ENCODE data around the gene DNAH1. TPM values are rescaled to one million over a fixed set of nuclear protein-coding genes. Genes with fewer than 3 reads are reported as not detected.

Gene DNAH1
- total RNA-seq, 3 donors from 2014 or later: 9.0 to 25.9 (median 10.9) TPM

- intact Hi-C loops (cut with DNase I, micrococcal nuclease): loop anchor here in 1 of 2 donors (5.0 kb wide), 2 partner anchors 109 to 339 kb away; no protein-coding TSS in a partner anchor
- Histone ChIP-seq H3K4me3 (no peak overlapping the region), H3K9me3 (no peaks in the 10 kb centered on the region), H3K4me1 (ENCODE audit: low read depth) (no peaks in the 10 kb centered on the region), H3K36me3 (ENCODE audit: low read depth) (no peaks in the 10 kb centered on the region)
- DNase-seq: peak in 1 of 3 donors; percentile 13
- no peak for ATAC-seq
- TF ChIP-seq, protein P1, sequence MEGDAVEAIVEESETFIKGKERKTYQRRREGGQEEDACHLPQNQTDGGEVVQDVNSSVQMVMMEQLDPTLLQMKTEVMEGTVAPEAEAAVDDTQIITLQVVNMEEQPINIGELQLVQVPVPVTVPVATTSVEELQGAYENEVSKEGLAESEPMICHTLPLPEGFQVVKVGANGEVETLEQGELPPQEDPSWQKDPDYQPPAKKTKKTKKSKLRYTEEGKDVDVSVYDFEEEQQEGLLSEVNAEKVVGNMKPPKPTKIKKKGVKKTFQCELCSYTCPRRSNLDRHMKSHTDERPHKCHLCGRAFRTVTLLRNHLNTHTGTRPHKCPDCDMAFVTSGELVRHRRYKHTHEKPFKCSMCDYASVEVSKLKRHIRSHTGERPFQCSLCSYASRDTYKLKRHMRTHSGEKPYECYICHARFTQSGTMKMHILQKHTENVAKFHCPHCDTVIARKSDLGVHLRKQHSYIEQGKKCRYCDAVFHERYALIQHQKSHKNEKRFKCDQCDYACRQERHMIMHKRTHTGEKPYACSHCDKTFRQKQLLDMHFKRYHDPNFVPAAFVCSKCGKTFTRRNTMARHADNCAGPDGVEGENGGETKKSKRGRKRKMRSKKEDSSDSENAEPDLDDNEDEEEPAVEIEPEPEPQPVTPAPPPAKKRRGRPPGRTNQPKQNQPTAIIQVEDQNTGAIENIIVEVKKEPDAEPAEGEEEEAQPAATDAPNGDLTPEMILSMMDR (IDR thresholded peaks at IDR 0.05): no peak
These were observed 25.0 kb downstream of the DNAH1 start for GRCh38 chr3:52341123-52341522.

- intact Hi-C loops (cut with DNase I, micrococcal nuclease): loop anchor here in 1 of 2 donors (5.0 kb wide), 2 partner anchors 112 to 342 kb away; no protein-coding TSS in a partner anchor
- H3K36me3 ChIP-seq (ENCODE audit: low read depth): no peaks in the 10 kb centered on the region
- ATAC-seq (no peak), DNase-seq (no peak)
- H3K4me3 ChIP-seq: no peak overlapping the region
- H3K9me3 ChIP-seq: no peaks in the 10 kb centered on the region
- TF ChIP-seq, protein P1 (IDR thresholded peaks at IDR 0.05): no peak
- H3K4me1 ChIP-seq (ENCODE audit: low read depth): no peaks in the 10 kb centered on the region
These were observed 28.0 kb downstream of the DNAH1 start for GRCh38 chr3:52343946-52344600.

DNA sequence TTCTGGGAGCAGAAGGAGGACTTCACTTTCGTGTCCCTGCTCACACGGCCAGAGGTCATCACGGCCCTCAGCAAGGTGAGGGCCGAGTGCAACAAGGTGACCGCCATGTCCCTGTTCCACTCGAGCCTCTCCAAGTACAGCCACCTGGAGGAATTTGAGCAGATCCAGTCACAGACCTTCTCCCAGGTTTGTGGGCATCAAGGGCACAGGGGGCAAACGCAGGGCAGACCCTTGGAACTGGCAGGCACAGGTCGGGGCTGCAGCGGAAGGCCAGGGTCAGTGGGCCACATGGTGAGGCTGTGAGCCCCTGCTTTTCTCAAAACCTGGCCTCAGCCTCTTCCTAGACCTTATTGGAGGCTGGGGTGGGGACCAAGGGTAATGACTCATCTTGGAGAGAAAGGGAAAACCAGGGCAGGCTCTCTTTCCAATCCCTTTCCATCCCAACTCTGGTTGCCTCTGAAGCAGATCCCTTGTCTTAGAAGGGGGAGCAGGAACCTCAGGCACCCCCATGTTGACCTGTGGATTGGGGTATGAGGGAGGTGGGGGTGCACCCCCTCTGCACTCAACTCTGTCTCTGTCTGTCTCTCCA lies 29.5 kb downstream of the DNAH1 start:
- TF ChIP-seq, protein P1 (IDR thresholded peaks at IDR 0.05): no peak
- no peak for ATAC-seq
- intact Hi-C loops (cut with DNase I, micrococcal nuclease): no loop called here
- no peak overlapping the region for H3K4me3 ChIP-seq
- no peaks in the 10 kb centered on the region for H3K36me3 ChIP-seq (ENCODE audit: low read depth)
- DNase-seq: no peak
- no peaks in the 10 kb centered on the region for H3K9me3 ChIP-seq
- H3K4me1 ChIP-seq (ENCODE audit: low read depth): no peaks in the 10 kb centered on the region

DNA sequence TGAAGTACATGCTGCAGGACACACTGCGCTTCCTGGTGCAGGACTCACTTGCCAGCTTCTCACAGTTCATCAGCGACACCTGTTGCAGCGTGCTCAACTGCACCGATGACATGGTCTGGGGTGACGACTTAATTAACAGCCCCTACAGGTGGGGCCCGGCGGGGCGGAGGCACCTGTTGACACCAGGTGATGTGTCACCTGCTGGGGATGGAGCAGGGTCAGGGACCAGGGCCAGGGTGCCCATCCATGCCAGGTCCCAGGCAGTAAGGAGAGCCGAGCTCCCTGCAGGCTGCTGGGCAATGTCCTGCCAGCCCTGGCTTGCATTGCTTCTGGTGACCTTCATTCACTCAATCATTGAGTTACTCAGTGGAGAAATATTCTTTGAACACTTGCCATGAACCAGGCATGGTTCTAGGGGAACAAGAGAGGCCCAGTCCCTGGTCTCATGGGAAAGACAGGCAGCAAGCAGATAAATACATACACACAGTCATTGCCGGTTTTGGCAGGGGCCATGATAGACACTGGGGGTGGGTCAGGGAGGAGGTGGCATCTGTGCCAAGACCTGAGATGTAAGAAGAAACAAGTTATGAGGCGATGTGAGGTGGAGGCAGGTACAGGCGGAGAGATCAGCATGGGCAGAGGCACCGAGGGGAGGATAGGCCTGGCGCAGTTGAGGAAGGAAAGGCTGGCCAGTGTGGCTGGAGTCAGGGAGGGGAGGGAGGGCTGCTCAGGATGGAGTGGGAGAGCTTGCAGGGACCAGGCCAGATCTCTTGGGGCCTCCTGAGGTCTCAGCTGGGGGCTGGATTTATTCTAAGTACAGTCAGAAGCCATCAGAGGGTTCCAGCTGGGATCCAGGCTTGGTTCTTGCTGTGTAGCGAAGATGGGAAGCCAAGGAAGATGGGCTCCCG lies 30.8 kb downstream of the DNAH1 start:
- no peak overlapping the region for H3K4me3 ChIP-seq
- DNase-seq (no peak), ATAC-seq (no peak)
- intact Hi-C loops (cut with DNase I, micrococcal nuclease): no loop called here
- H3K9me3 ChIP-seq: no peaks in the 10 kb centered on the region
- TF ChIP-seq, protein P1 (IDR thresholded peaks at IDR 0.05): no peak
- H3K4me1 ChIP-seq (ENCODE audit: low read depth): no peaks in the 10 kb centered on the region
- H3K36me3 ChIP-seq (ENCODE audit: low read depth): no peaks in the 10 kb centered on the region

DNA sequence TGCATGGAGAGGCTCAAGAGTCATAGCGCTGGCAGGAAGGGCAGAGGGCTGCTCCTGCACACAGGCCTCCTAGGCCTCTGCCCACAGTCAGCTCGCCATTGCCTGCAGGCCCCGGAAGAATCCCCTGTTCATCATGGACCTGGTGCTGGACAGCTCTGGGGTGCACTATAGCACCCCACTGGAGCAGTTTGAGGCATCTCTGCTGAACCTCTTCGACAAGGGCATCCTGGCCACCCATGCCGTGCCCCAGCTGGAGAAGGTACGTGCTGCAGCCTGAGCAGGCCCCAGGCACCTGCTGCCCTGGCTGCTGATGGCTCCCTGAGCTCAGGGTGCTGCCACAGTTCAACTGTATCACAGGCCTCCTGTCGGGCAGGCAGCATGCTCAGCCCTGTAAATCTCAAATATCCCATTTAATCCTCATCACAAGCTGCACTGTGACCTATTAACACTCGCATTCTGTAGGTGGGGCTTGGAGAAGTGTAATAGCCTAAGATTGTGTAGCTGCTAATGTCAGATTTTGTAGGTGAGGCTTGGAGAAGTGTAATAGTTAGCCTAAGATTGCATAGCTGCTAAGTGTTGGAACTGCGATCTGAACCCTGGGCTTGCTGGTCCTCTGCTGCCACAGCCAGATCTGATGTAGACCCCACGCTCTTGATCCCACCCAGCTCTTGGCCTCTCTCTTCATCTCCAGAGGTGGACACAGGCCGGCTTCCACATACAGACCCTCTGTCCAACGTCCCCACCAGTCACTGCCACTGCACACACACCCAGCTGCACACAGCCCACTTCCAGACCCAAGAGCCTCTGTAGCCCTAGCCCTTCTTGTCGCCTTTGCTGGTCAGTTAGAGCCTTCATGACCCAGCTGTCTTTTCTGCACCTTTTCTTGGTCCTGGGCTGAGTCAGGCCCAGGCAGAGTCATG lies 31.9 kb downstream of the DNAH1 start:
- Histone ChIP-seq H3K36me3 (ENCODE audit: low read depth) (no peaks in the 10 kb centered on the region), H3K9me3 (no peaks in the 10 kb centered on the region), H3K4me1 (ENCODE audit: low read depth) (no peaks in the 10 kb centered on the region), H3K4me3 (no peak overlapping the region)
- intact Hi-C loops (cut with DNase I, micrococcal nuclease): no loop called here
- peak in 1 of 3 donors; percentile 31 for DNase-seq
- TF ChIP-seq, protein P1 (IDR thresholded peaks at IDR 0.05): no peak
- no peak for ATAC-seq
